OCI-LY7 (cell line): ENCODE measurements around the gene SRGAP2C. TPM values are rescaled to one million over a fixed set of nuclear protein-coding genes. Genes with fewer than 3 reads are reported as not detected.

Experiments used
- BruUV-seq: library from RNA; stranded (reverse); fragments of 400-500 nt; replicated peaks from 2 replicates; lab custom pipeline; 2021; lab: Mats Ljungman, UMichigan
- CTCF ChIA-PET: fragments of 300-600 bp; sonication (Branson Sonifier 250); formaldehyde crosslinking; loops from one replicate; lab custom pipeline; 2022; ENCODE audit warnings: antibody characterized with exemption; ENCODE audit not compliant: unreplicated experiment; lab: Charles Lee
- POLR2A ChIA-PET: fragments of 300-600 bp; sonication (Branson Sonifier 250); formaldehyde crosslinking; loops from one replicate; lab custom pipeline; 2022; ENCODE audit warnings: antibody characterized with exemption; lab: Charles Lee
- DNase-seq: peaks from one replicate; pipeline ENCODE4 v3.0.0-alpha.2; 2015; ENCODE audit warnings: low spot score
- H2AFZ ChIP-seq: fragments of 200-600 bp; sonication (generic), shearing (Covaris generic); 2 replicates; pipeline ENCODE4 v1.6.1; 2014; ENCODE audit warnings: mild to moderate bottlenecking, antibody characterized with exemption, low read length, moderate library complexity
- H3K27ac ChIP-seq: fragments of 200-600 bp; sonication (generic); 2 replicates; pipeline ENCODE4 v1.5.1; 2014; ENCODE audit warnings: mixed run types, low read depth, mild to moderate bottlenecking, moderate library complexity, low read length, inconsistent platforms; ENCODE audit not compliant: poor library complexity, severe bottlenecking
- H3K36me3 ChIP-seq: fragments of 200-600 bp; sonication (generic); 2 replicates; pipeline ENCODE4 v1.6.1; 2014; ENCODE audit warnings: mild to moderate bottlenecking, antibody characterized with exemption, low read length, moderate library complexity, mixed read lengths; ENCODE audit not compliant: insufficient read depth
- H3K4me1 ChIP-seq: fragments of 200-600 bp; sonication (generic); 2 replicates; pipeline ENCODE4 v1.5.1; 2014; ENCODE audit warnings: mild to moderate bottlenecking, low read length; ENCODE audit not compliant: insufficient read depth, poor library complexity, severe bottlenecking
- H3K4me2 ChIP-seq: fragments of 200-600 bp; sonication (generic); 2 replicates; pipeline ENCODE4 v1.6.1; 2014; ENCODE audit warnings: mild to moderate bottlenecking, low read length
- H3K4me3 ChIP-seq: fragments of 200-600 bp; sonication (generic); 2 replicates; pipeline ENCODE4 v1.5.1; 2014; ENCODE audit warnings: mild to moderate bottlenecking, low read depth, low read length; ENCODE audit not compliant: poor library complexity, severe bottlenecking
- H3K79me2 ChIP-seq: fragments of 200-600 bp; sonication (generic); 2 replicates; pipeline ENCODE4 v1.6.1; 2016; ENCODE audit warnings: low read depth, mild to moderate bottlenecking, low read length, moderate library complexity, mixed read lengths; ENCODE audit not compliant: insufficient read depth
- H3K9me2 ChIP-seq: fragments of 200-600 bp; sonication (generic); 2 replicates; pipeline ENCODE4 v1.6.1; 2016; ENCODE audit warnings: mild to moderate bottlenecking, low read length, mixed read lengths; ENCODE audit not compliant: insufficient read depth
- H3K9me3 ChIP-seq: fragments of 200-600 bp; sonication (generic); 2 replicates; pipeline ENCODE4 v1.6.1; 2014; ENCODE audit warnings: mild to moderate bottlenecking, mixed run types, low read length, mixed read lengths
- H4K20me1 ChIP-seq: fragments of 200-600 bp; sonication (generic); 2 replicates; pipeline ENCODE4 v1.6.1; 2014; ENCODE audit warnings: mild to moderate bottlenecking, antibody characterized with exemption, low read length, moderate library complexity, mixed read lengths; ENCODE audit not compliant: insufficient read depth
- CTCF ChIP-seq: fragments of 200-600 bp; sonication (generic); conservative IDR thresholded peaks from 2 replicates; pipeline ENCODE4 v1.5.1; 2014; ENCODE audit warnings: mild to moderate bottlenecking, antibody characterized with exemption, low read length, moderate library complexity, mixed read lengths
- EZH2phosphoT487 ChIP-seq: fragments of 200-600 bp; sonication (generic); IDR thresholded peaks from 2 replicates; pipeline ENCODE4 v1.6.1; 2018; ENCODE audit warnings: low read depth, borderline replicate concordance, mild to moderate bottlenecking, mixed run types, antibody characterized with exemption, low read length, moderate library complexity, mixed read lengths
- intact Hi-C: fragments of 100-400 bp; cut with micrococcal nuclease; formaldehyde crosslinking; loops from one replicate; pipeline ENCODE4 v1.10.0; 2022; ENCODE audit not compliant: unreplicated experiment
- total RNA-seq, 2 experiments: library from RNA; depleted of rRNA in 1 of 2; stranded (reverse); fragments of >200 nt in 1 of 2; shearing (Covaris generic) in 1 of 2; gene quantifications; 2 replicates each; pipeline ENCODE4 v1.2.3, GENCODE V29; 2014 to 2022

The SRGAP2C gene
- total RNA-seq, 2 experiments from 2014 or later = 6.8 to 30.7 TPM

GRCh38 chr1:121408354-121408753, 223.6 kb downstream of the SRGAP2C start:
- Histone ChIP-seq H3K4me3 (no peak overlapping the region), H3K9me2 (no peaks in the 10 kb centered on the region), H3K27ac (no peak overlapping the region), H3K9me3 (no peaks in the 10 kb centered on the region), H4K20me1 (no peaks in the 10 kb centered on the region), H3K79me2 (no peaks in the 10 kb centered on the region), H2AFZ (no peak overlapping the region), H3K36me3 (no peaks in the 10 kb centered on the region), H3K4me1 (peaks cover 14% of the 10 kb centered on the region), H3K4me2 (peak overlapping the region; percentile 37)
- DNase-seq = peak; percentile 69
- TF ChIP-seq CTCF = no peak
- TF ChIP-seq EZH2phosphoT487 = no peak
- CTCF ChIA-PET = no interaction called here
- intact Hi-C loops = no loop called here
- POLR2A ChIA-PET = interaction anchor here (0.6 kb wide), 1 partner anchor 19 kb away, joined by 4 read pairs; no protein-coding TSS in a partner anchor
- no TSS peak for BruUV-seq

GRCh38 chr1:121413821-121414220, 229.0 kb downstream of the SRGAP2C start:
- Histone ChIP-seq H3K27ac (no peak overlapping the region), H2AFZ (no peak overlapping the region), H3K9me3 (no peaks in the 10 kb centered on the region), H4K20me1 (no peaks in the 10 kb centered on the region), H3K79me2 (no peaks in the 10 kb centered on the region), H3K36me3 (no peaks in the 10 kb centered on the region), H3K9me2 (no peaks in the 10 kb centered on the region), H3K4me1 (peaks cover 2% of the 10 kb centered on the region), H3K4me2 (no peak overlapping the region), H3K4me3 (no peak overlapping the region)
- TF ChIP-seq EZH2phosphoT487 = no peak
- TF ChIP-seq CTCF = no peak
- DNase-seq = no peak
- no TSS peak for BruUV-seq
- POLR2A ChIA-PET = no interaction called here
- intact Hi-C loops = loop anchor here (5.0 kb wide), 1 partner anchor 48 kb away; no protein-coding TSS in a partner anchor
- CTCF ChIA-PET = no interaction called here

GRCh38 chr1:121414905-121415304, 230.1 kb downstream of the SRGAP2C start:
- Histone ChIP-seq H3K36me3 (no peaks in the 10 kb centered on the region), H3K4me1 (no peaks in the 10 kb centered on the region), H3K4me2 (no peak overlapping the region), H3K9me3 (no peaks in the 10 kb centered on the region), H3K79me2 (no peaks in the 10 kb centered on the region), H3K4me3 (no peak overlapping the region), H3K27ac (no peak overlapping the region), H4K20me1 (no peaks in the 10 kb centered on the region), H2AFZ (peak overlapping the region; percentile 55; the same call in 1 of the 2 replicates), H3K9me2 (no peaks in the 10 kb centered on the region)
- TF ChIP-seq CTCF (no peak), EZH2phosphoT487 (no peak)
- POLR2A ChIA-PET = no interaction called here
- CTCF ChIA-PET = no interaction called here
- BruUV-seq = no TSS peak
- intact Hi-C loops = loop anchor here (5.0 kb wide), 1 partner anchor 47 kb away; no protein-coding TSS in a partner anchor
- no peak for DNase-seq
